ENCODE data around the gene BICRAL.

GRCh38 chr6:42890311-42891198 is 108.7 kb downstream of the BICRAL start:
- TF ChIP-seq EZH2phosphoT487 (IDR thresholded peaks at IDR 0.05; ENCODE audit: insufficient read depth, low read depth): no peak
- no peak for TF ChIP-seq EZH2 (IDR thresholded peaks at IDR 0.05; ENCODE audit: insufficient read depth, poor library complexity, severe bottlenecking)
